Panc1 (cell line): ENCODE data around the gene PCSK5. TPM values are rescaled to one million over a fixed set of nuclear protein-coding genes. Genes with fewer than 3 reads are reported as not detected.

Experiments used
- ATAC-seq: fragments of 200-7000 bp; cut with Tn5 transposase; 2 replicates; pipeline ENCODE4 v1.9.1; 2020; ENCODE audit warnings: mild to moderate bottlenecking, moderate library complexity
- BruUV-seq: library from RNA; stranded (reverse); fragments of 400-500 nt; replicated peaks from 2 replicates; lab custom pipeline; 2021; lab: Mats Ljungman, UMichigan
- CTCF ChIA-PET: fragments of 300-600 bp; sonication (Branson Sonifier 250); formaldehyde crosslinking; loops from one replicate; lab custom pipeline; 2022; ENCODE audit warnings: antibody characterized with exemption; lab: Charles Lee
- POLR2A ChIA-PET: fragments of 300-600 bp; sonication (Branson Sonifier 250); formaldehyde crosslinking; loops from one replicate; lab custom pipeline; 2022; ENCODE audit warnings: antibody characterized with exemption; lab: Charles Lee
- DNase-seq: peaks from one replicate; pipeline ENCODE4 v3.0.0-alpha.2; 2010; ENCODE audit warnings: low read depth, low spot score
- H3K27ac ChIP-seq: 2 replicates; pipeline ENCODE4 v1.5.1; 2011; ENCODE audit warnings: mild to moderate bottlenecking, low read length, inconsistent platforms
- H3K27me3 ChIP-seq: fragments of 200-500 bp; sonication (Bioruptor generic); 2 replicates; pipeline ENCODE4 v1.6.0; 2014; ENCODE audit warnings: low read length, inconsistent platforms; ENCODE audit not compliant: control insufficient read depth, insufficient read depth
- H3K36me3 ChIP-seq: fragments of 200-500 bp; sonication (Bioruptor generic); 2 replicates; pipeline ENCODE4 v1.5.1; 2014; ENCODE audit warnings: inconsistent platforms, mild to moderate bottlenecking, low read length, moderate library complexity; ENCODE audit not compliant: control insufficient read depth, insufficient read depth
- H3K4me1 ChIP-seq: 2 replicates; pipeline ENCODE4 v1.5.1; 2011; ENCODE audit warnings: inconsistent platforms, mild to moderate bottlenecking, low read length, moderate library complexity; ENCODE audit not compliant: control insufficient read depth, insufficient read depth
- H3K4me3 ChIP-seq, 2 experiments: 2 replicates each; pipeline ENCODE4 v1.5.1; 2011 to 2012; ENCODE audit warnings: low read depth in 2 of 2, low read length in 2 of 2, mild to moderate bottlenecking in 2 of 2, inconsistent platforms in 1 of 2, moderate library complexity in 1 of 2
- H3K9me3 ChIP-seq: fragments of 200-500 bp; sonication (Bioruptor generic); 2 replicates; pipeline ENCODE4 v1.5.1; 2014; ENCODE audit warnings: low read depth, mild to moderate bottlenecking, inconsistent platforms, low read length, moderate library complexity; ENCODE audit not compliant: control insufficient read depth, insufficient read depth
- CTCF ChIP-seq: fragments of 450-650 bp; IDR thresholded peaks from 2 replicates; pipeline ENCODE4 v1.5.1; 2017; ENCODE audit warnings: mild to moderate bottlenecking
- POLR2AphosphoS5 ChIP-seq: IDR thresholded peaks from 2 replicates; pipeline ENCODE4 v1.6.1; 2012; ENCODE audit warnings: mild to moderate bottlenecking, low read depth, low read length, moderate library complexity
- REST ChIP-seq, 2 experiments: IDR thresholded peaks; 2 replicates each; pipeline ENCODE4 v1.6.1; 2011 to 2012; ENCODE audit warnings: low read depth in 2 of 2, control low read depth in 1 of 2, low read length in 1 of 2, mild to moderate bottlenecking in 1 of 2, moderate library complexity in 1 of 2; ENCODE audit not compliant: insufficient read depth in 1 of 2
- SIN3A ChIP-seq: IDR thresholded peaks from 2 replicates; pipeline ENCODE4 v1.6.1; 2012; ENCODE audit warnings: low read depth, mild to moderate bottlenecking, low read length, moderate library complexity, borderline replicate concordance; ENCODE audit not compliant: insufficient read depth
- TCF7L2 ChIP-seq: IDR thresholded peaks from 2 replicates; pipeline ENCODE4 v1.6.1; 2011; ENCODE audit warnings: mild to moderate bottlenecking, low read depth, low read length, inconsistent platforms
- in situ Hi-C: cut with HindIII; loops from 2 replicates; pipeline ENCODE4 v1.10.0; 2016; ENCODE audit warnings: low sequenced_read_pairs, low pct_unique_long_range_greater_than_20kb
- intact Hi-C: fragments of 100-400 bp; cut with micrococcal nuclease; formaldehyde crosslinking; loops from one replicate; pipeline ENCODE4 v1.10.0; 2022; ENCODE audit not compliant: unreplicated experiment
- total RNA-seq: library from RNA; stranded (reverse); gene quantifications from one replicate; pipeline ENCODE4 v1.2.1, GENCODE V29; 2021; ENCODE audit not compliant: unreplicated experiment

The PCSK5 gene
- total RNA-seq, 1 experiment from 2014 or later: 0.21 TPM

GRCh38 chr9:76107482-76107881, 217.0 kb downstream of the PCSK5 start:
- DNase-seq (no peak), ATAC-seq (no peak)
- Histone ChIP-seq H3K27ac (no peak overlapping the region), H3K4me3 (no peak overlapping the region), H3K36me3 (no peaks in the 10 kb centered on the region), H3K9me3 (no peaks in the 10 kb centered on the region), H3K27me3 (no peaks in the 10 kb centered on the region), H3K4me1 (no peaks in the 10 kb centered on the region)
- intact Hi-C loops (no loop called here), in situ Hi-C loops (no loop called here)
- TF ChIP-seq SIN3A: no peak
- no peak for TF ChIP-seq REST (IDR thresholded peaks at IDR 0.05; ENCODE audit: insufficient read depth in 1 of 2, low read depth in 2 of 2, low read length in 1 of 2)
- no peak for TF ChIP-seq POLR2AphosphoS5
- no peak for TF ChIP-seq CTCF
- TF ChIP-seq TCF7L2: no peak
- BruUV-seq: no TSS peak
- ChIA-PET CTCF (no interaction called here), POLR2A (no interaction called here)

GRCh38 chr9:76109953-76110352, 219.5 kb downstream of the PCSK5 start:
- no peak overlapping the region for H3K27ac ChIP-seq
- H3K9me3 ChIP-seq: no peaks in the 10 kb centered on the region
- ATAC-seq: no peak
- H3K4me1 ChIP-seq: no peaks in the 10 kb centered on the region
- intact Hi-C loops: no loop called here
- ChIA-PET CTCF (no interaction called here), POLR2A (no interaction called here)
- no peak overlapping the region for H3K4me3 ChIP-seq
- H3K36me3 ChIP-seq: no peaks in the 10 kb centered on the region
- TF ChIP-seq REST (IDR thresholded peaks at IDR 0.05; ENCODE audit: insufficient read depth in 1 of 2, low read depth in 2 of 2, low read length in 1 of 2) (no peak), POLR2AphosphoS5 (no peak), CTCF (no peak), TCF7L2 (no peak), SIN3A (no peak)
- in situ Hi-C loops: no loop called here
- no TSS peak for BruUV-seq
- DNase-seq: no peak
- H3K27me3 ChIP-seq: no peaks in the 10 kb centered on the region
